OCI-LY7 (cell line): ENCODE data around the gene PHACTR4. TPM values are rescaled to one million over a fixed set of nuclear protein-coding genes. Genes with fewer than 3 reads are reported as not detected.
"Not testable (repeated sequence)": the region's sequence is repeated elsewhere in the genome, so short reads cannot be mapped to it uniquely, and the experiment has no call there.

ENCODE experiments used
- BruUV-seq: library from RNA; stranded (reverse); fragments of 400-500 nt; replicated peaks from 2 replicates; lab custom pipeline; 2021; lab: Mats Ljungman, UMichigan
- CTCF ChIA-PET: fragments of 300-600 bp; sonication (Branson Sonifier 250); formaldehyde crosslinking; loops from one replicate; lab custom pipeline; 2022; ENCODE audit warnings: antibody characterized with exemption; ENCODE audit not compliant: unreplicated experiment; lab: Charles Lee
- POLR2A ChIA-PET: fragments of 300-600 bp; sonication (Branson Sonifier 250); formaldehyde crosslinking; loops from one replicate; lab custom pipeline; 2022; ENCODE audit warnings: antibody characterized with exemption; lab: Charles Lee
- DNase-seq: peaks from one replicate; pipeline ENCODE4 v3.0.0-alpha.2; 2015; ENCODE audit warnings: low spot score
- H2AFZ ChIP-seq: fragments of 200-600 bp; sonication (generic), shearing (Covaris generic); 2 replicates; pipeline ENCODE4 v1.6.1; 2014; ENCODE audit warnings: mild to moderate bottlenecking, antibody characterized with exemption, low read length, moderate library complexity
- H3K27ac ChIP-seq: fragments of 200-600 bp; sonication (generic); 2 replicates; pipeline ENCODE4 v1.5.1; 2014; ENCODE audit warnings: mixed run types, low read depth, mild to moderate bottlenecking, moderate library complexity, low read length, inconsistent platforms; ENCODE audit not compliant: poor library complexity, severe bottlenecking
- H3K36me3 ChIP-seq: fragments of 200-600 bp; sonication (generic); 2 replicates; pipeline ENCODE4 v1.6.1; 2014; ENCODE audit warnings: mild to moderate bottlenecking, antibody characterized with exemption, low read length, moderate library complexity, mixed read lengths; ENCODE audit not compliant: insufficient read depth
- H3K4me1 ChIP-seq: fragments of 200-600 bp; sonication (generic); 2 replicates; pipeline ENCODE4 v1.5.1; 2014; ENCODE audit warnings: mild to moderate bottlenecking, low read length; ENCODE audit not compliant: insufficient read depth, poor library complexity, severe bottlenecking
- H3K4me2 ChIP-seq: fragments of 200-600 bp; sonication (generic); 2 replicates; pipeline ENCODE4 v1.6.1; 2014; ENCODE audit warnings: mild to moderate bottlenecking, low read length
- H3K4me3 ChIP-seq: fragments of 200-600 bp; sonication (generic); 2 replicates; pipeline ENCODE4 v1.5.1; 2014; ENCODE audit warnings: mild to moderate bottlenecking, low read depth, low read length; ENCODE audit not compliant: poor library complexity, severe bottlenecking
- H3K79me2 ChIP-seq: fragments of 200-600 bp; sonication (generic); 2 replicates; pipeline ENCODE4 v1.6.1; 2016; ENCODE audit warnings: low read depth, mild to moderate bottlenecking, low read length, moderate library complexity, mixed read lengths; ENCODE audit not compliant: insufficient read depth
- H3K9me2 ChIP-seq: fragments of 200-600 bp; sonication (generic); 2 replicates; pipeline ENCODE4 v1.6.1; 2016; ENCODE audit warnings: mild to moderate bottlenecking, low read length, mixed read lengths; ENCODE audit not compliant: insufficient read depth
- H3K9me3 ChIP-seq: fragments of 200-600 bp; sonication (generic); 2 replicates; pipeline ENCODE4 v1.6.1; 2014; ENCODE audit warnings: mild to moderate bottlenecking, mixed run types, low read length, mixed read lengths
- H4K20me1 ChIP-seq: fragments of 200-600 bp; sonication (generic); 2 replicates; pipeline ENCODE4 v1.6.1; 2014; ENCODE audit warnings: mild to moderate bottlenecking, antibody characterized with exemption, low read length, moderate library complexity, mixed read lengths; ENCODE audit not compliant: insufficient read depth
- EZH2phosphoT487 ChIP-seq: fragments of 200-600 bp; sonication (generic); IDR thresholded peaks from 2 replicates; pipeline ENCODE4 v1.6.1; 2018; ENCODE audit warnings: low read depth, borderline replicate concordance, mild to moderate bottlenecking, mixed run types, antibody characterized with exemption, low read length, moderate library complexity, mixed read lengths
- intact Hi-C: fragments of 100-400 bp; cut with micrococcal nuclease; formaldehyde crosslinking; loops from one replicate; pipeline ENCODE4 v1.10.0; 2022; ENCODE audit not compliant: unreplicated experiment
- total RNA-seq, 2 experiments: library from RNA; depleted of rRNA in 1 of 2; stranded (reverse); fragments of >200 nt in 1 of 2; shearing (Covaris generic) in 1 of 2; gene quantifications; 2 replicates each; pipeline ENCODE4 v1.2.3, GENCODE V29; 2014 to 2022
- TF ChIP-seq, protein P1 (sequence below): fragments of 200-600 bp; sonication (generic); conservative IDR thresholded peaks from 2 replicates; pipeline ENCODE4 v1.5.1; 2014; ENCODE audit warnings: mild to moderate bottlenecking, antibody characterized with exemption, low read length, moderate library complexity, mixed read lengths

Gene PHACTR4
- total RNA-seq, 2 experiments from 2014 or later = 17.8 to 44.9 TPM

DNA sequence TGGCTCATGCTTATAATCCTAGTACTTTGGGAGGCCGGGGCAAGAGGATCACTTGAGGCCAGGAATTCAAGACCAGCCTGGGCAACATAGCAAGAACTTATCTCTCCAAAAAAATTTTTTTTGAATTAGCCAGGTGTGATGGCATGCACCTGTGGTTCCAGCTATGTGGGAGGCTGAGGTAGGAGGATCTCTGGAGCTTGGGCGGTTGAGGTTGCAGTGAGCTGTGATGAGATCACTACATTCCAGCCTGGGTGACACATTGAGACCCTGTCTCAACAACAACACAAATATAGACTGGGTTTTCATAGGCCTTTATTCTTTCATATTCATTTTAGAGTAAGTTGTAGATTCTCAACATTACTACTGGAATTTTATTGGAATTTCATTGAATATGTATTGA is 27.9 kb upstream of the PHACTR4 start:
- intact Hi-C loops = no loop called here
- TF ChIP-seq EZH2phosphoT487 = no peak
- Histone ChIP-seq H3K9me3 (no peaks in the 10 kb centered on the region), H4K20me1 (no peaks in the 10 kb centered on the region), H2AFZ (no peak overlapping the region), H3K4me2 (no peak overlapping the region), H3K36me3 (no peaks in the 10 kb centered on the region), H3K9me2 (no peaks in the 10 kb centered on the region), H3K4me1 (no peaks in the 10 kb centered on the region), H3K79me2 (no peaks in the 10 kb centered on the region), H3K4me3 (no peak overlapping the region), H3K27ac (no peak overlapping the region)
- no peak for DNase-seq
- CTCF ChIA-PET = no interaction called here
- POLR2A ChIA-PET = interaction anchor here (1.0 to 1.6 kb wide), 3 partner anchors 8 to 13 kb away, joined by 3 to 4 read pairs (median 3); partner anchors contain the start of gene MED18
- no TSS peak for BruUV-seq

DNA sequence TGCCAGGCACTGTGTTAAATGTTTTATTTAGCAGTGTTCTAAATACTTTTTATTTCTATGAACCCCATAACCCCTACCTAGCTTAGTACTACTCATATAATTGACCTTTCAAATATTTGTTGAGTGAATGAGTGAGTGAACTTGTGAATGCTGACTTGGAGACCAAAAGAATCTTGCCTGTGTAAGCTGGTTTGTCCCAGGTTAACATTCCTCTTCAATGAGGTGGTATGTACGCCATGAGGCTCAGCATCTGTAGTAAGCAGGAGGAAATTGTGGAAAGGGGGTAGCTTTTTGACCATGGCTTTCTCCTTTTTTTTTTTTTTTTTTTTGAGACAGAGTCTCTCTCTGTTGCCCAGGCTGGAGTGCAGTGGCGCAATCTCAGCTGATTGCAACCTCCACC is 26.1 kb upstream of the PHACTR4 start:
- Histone ChIP-seq H3K36me3 (no peaks in the 10 kb centered on the region), H3K9me2 (no peaks in the 10 kb centered on the region), H3K4me2 (no peak overlapping the region), H3K4me3 (no peak overlapping the region), H3K9me3 (no peaks in the 10 kb centered on the region), H3K79me2 (no peaks in the 10 kb centered on the region), H3K27ac (no peak overlapping the region), H4K20me1 (no peaks in the 10 kb centered on the region), H3K4me1 (no peaks in the 10 kb centered on the region), H2AFZ (no peak overlapping the region)
- no peak for DNase-seq
- TF ChIP-seq, protein P1, sequence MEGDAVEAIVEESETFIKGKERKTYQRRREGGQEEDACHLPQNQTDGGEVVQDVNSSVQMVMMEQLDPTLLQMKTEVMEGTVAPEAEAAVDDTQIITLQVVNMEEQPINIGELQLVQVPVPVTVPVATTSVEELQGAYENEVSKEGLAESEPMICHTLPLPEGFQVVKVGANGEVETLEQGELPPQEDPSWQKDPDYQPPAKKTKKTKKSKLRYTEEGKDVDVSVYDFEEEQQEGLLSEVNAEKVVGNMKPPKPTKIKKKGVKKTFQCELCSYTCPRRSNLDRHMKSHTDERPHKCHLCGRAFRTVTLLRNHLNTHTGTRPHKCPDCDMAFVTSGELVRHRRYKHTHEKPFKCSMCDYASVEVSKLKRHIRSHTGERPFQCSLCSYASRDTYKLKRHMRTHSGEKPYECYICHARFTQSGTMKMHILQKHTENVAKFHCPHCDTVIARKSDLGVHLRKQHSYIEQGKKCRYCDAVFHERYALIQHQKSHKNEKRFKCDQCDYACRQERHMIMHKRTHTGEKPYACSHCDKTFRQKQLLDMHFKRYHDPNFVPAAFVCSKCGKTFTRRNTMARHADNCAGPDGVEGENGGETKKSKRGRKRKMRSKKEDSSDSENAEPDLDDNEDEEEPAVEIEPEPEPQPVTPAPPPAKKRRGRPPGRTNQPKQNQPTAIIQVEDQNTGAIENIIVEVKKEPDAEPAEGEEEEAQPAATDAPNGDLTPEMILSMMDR = no peak
- TF ChIP-seq EZH2phosphoT487 = no peak
- intact Hi-C loops = no loop called here
- BruUV-seq = no TSS peak
- CTCF ChIA-PET = no interaction called here
- POLR2A ChIA-PET = interaction anchor here (0.7 to 1.0 kb wide), 2 partner anchors 20 to 166 kb away, joined by 3 read pairs; no protein-coding TSS in a partner anchor

DNA sequence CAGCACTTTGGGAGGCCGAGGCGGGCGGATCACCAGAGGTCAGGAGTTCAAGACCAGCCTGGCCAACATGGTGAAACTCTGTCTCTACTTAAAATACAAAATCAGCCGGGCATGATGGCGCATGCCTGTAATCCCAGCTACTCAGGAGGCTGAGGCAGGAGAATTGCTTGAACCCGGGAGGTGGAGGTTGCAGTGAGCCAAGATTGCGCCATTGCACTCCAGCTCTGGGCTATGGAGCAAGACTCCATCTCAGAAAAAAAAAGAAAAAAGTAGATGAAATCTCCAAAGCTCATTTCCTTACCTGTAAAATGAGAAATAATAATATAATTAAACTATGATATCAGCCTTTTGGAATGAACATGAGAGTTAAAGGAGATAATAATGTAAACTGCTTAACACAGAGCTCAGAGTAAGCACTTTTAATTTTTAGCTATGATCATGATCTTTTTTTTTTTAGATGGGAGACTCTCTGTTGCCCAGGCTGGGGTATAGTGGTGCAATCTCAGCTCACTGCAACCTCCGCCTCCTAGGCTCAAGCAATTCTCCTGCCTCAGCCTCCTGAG is 16.2 kb upstream of the PHACTR4 start:
- H3K36me3 ChIP-seq, H3K27ac ChIP-seq, H3K4me2 ChIP-seq, intact Hi-C loops, H4K20me1 ChIP-seq, H3K79me2 ChIP-seq, CTCF ChIA-PET, H3K4me3 ChIP-seq, BruUV-seq, DNase-seq, H2AFZ ChIP-seq, H3K9me3 ChIP-seq, H3K4me1 ChIP-seq, H3K9me2 ChIP-seq: not testable (repeated sequence)
- POLR2A ChIA-PET = interaction anchor here (0.5 to 1.7 kb wide), 10 partner anchors 12 to 855 kb away, joined by 3 to 11 read pairs (median 4); partner anchors contain the start of gene MED18
